ENCODE measurements around the gene TDG. TPM values are rescaled to one million over a fixed set of nuclear protein-coding genes. Genes with fewer than 3 reads are reported as not detected.
"Not testable (repeated sequence)": the region's sequence is repeated elsewhere in the genome, so short reads cannot be mapped to it uniquely, and the experiment has no call there.

The TDG gene
- total RNA-seq, 1 donor from 2014 or later = 61.1 TPM

GRCh38 chr12:104023710-104024109 lies 58.0 kb downstream of the TDG start:
- no peak for DNase-seq

GRCh38 chr12:104024348-104024747 lies 58.7 kb downstream of the TDG start:
- DNase-seq = no peak

- DNase-seq = no peak
These were observed 60.1 kb downstream of the TDG start for GRCh38 chr12:104025771-104026170.

GRCh38 chr12:104026841-104027599 lies 61.3 kb downstream of the TDG start:
- no peak for DNase-seq

GRCh38 chr12:104030596-104030995 lies 64.9 kb downstream of the TDG start:
- not testable (repeated sequence) for DNase-seq

- DNase-seq = not testable (repeated sequence)
These were observed 70.5 kb downstream of the TDG start for GRCh38 chr12:104036143-104036542.

Other genes starting within 250 kb of the TDG start
- 32.8 TPM for gene NT5DC3, start 124.6 kb upstream of the TDG start, total RNA-seq
- gene HSP90B1, start 35.5 kb upstream of the TDG start, total RNA-seq = 131 TPM
- gene GLT8D2, start 84.3 kb downstream of the TDG start, total RNA-seq = 13.9 TPM
- gene HCFC2, start 98.7 kb downstream of the TDG start, total RNA-seq = 84.4 TPM
- 48.0 TPM for gene NFYB, start 172.3 kb downstream of the TDG start, total RNA-seq
- gene TXNRD1, start 249.9 kb downstream of the TDG start, total RNA-seq = 102 TPM

Measured in occipital lobe (tissue), 2 donors.